Embryonic facial prominence (tissue), 1 donor: ENCODE data around the gene PRKN.

Source experiments
- DNase-seq: peaks from one replicate; pipeline ENCODE4 v3.0.0-alpha.2; 2016; ENCODE audit errors: extremely low spot score

The PRKN gene

DNA sequence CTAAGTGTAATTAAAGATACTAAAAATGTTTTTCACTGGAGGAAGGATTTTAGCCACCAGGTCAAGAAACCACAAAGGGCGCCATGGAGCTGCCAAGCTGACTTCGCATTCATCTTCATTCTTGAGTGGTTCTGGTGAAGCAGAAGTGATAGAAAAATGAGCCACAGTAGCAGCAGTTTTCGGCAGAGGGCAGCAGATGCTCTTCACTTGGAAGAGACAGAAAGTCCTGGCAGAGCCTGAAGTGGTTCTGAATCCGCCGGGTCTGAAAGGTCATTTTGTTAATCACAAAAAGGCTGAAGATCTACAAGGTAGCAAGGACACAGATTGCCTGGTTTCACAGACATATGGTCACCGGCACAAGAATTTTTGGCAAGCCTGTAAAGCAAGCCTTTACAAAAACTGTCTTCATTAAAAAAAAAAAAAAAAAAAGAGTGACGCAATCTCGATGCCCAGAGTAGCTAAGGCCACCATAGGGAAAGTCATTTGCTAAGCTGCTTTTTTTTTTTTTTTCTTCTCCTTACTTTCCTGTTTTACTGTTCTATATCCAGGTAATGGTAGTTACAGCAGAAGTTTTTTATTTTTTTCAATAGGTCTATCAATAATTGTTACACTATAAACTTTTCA lies 1108.6 kb downstream of the PRKN start:
- no peak for DNase-seq

DNA sequence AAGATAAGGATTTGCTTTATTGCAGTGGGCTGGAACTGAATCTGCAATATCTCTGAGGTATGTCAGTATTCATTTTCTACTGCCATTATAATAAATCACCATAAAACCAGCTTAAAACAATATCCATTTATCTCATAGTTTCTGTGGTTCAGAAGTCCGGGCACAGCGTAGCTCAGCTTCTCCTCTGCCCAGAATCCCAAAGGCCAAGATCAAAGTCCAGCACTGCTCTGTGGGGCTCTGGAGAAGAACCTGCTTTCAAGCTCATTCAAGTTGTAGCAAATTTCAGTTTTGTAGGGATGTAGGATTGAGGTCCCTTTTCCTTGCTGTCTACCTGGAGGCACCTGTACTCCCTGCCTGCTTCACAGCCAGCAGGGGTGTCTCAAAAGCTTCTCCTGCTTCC lies 1113.9 kb downstream of the PRKN start:
- no peak for DNase-seq

DNA sequence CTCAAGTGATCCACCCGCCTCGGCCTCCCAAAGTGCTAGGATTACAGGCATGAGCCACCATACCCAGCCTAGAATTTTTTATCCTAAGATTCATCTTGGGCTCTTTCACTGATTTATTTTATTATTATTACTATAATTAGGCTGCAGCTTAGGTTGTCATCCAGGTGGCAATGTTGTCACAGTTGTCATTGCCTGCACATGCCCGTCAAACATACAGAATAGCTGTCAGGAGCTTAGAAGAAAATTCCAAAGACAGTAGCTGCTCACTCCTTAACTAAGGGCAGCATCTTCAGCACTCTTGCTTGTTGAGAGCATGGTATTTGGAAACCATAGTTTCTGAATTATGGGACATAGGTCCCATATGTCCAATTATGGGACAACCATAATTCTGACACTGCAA lies 1118.8 kb downstream of the PRKN start:
- no peak for DNase-seq

DNA sequence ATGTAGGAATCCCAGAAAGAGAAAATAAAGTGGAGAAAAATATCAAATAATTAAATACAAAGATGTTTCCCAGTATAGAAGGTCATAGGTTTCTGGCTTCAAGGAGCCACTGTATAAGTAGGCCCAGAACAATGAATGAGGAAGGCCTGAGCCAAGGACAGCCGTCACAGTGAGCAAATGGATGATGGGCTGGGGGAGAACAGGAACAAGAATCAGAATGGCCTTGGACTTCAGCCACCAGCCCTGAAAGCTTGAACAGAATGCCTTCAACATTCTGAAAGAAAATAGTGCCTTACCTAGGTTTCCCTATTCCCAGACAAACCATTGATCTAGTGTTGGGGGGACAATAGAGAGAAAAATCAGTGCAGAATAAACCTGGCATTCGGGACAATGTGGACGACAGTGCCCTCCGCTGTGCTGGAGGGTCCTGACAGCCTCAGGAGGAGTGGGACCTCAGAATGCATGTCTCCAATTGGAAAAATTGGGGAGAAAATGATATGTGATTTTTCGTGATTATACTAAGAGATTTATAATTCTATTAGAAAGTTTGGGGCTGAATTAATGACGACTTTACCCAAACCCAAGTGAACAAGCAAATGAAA lies 1119.8 kb downstream of the PRKN start:
- no peak for DNase-seq

DNA sequence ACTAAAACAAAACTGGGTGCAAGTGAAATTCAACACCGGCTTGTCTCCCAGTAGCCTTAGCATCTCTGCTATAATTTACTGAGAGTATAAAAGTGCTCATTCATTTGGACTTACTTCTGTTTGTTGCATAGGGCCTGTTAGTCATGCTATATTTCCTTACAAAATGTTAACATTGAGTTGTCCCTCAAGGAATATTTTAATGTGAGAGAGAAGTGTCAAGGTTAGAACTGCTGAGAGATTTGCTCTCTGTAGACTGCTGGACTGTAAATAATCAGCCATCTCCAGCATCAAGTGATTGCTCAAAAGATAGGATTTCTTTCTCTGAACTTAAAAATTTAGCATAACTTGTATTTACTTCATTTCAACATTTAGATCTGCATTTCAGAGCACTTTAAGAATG lies 1125.2 kb downstream of the PRKN start:
- no peak for DNase-seq

DNA sequence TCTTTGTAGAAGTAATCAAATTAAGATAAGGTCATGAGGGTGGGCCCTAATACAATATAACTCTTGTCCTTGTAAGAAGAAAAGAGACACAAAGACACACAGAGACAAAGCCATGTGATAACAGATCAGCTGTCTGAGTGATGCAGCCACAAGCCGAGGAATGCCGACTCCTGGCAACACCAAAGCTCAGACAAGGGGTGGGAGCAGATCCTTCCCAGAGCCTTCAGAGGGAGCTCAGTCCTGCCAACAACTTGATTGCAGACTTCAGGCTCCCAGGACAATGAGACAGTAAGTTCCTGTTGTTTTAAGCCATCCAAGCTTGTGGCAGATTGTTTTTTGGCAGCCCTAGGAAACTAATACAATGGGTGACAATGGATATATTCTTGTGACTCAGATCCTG lies 1128.7 kb downstream of the PRKN start:
- DNase-seq: no peak

DNA sequence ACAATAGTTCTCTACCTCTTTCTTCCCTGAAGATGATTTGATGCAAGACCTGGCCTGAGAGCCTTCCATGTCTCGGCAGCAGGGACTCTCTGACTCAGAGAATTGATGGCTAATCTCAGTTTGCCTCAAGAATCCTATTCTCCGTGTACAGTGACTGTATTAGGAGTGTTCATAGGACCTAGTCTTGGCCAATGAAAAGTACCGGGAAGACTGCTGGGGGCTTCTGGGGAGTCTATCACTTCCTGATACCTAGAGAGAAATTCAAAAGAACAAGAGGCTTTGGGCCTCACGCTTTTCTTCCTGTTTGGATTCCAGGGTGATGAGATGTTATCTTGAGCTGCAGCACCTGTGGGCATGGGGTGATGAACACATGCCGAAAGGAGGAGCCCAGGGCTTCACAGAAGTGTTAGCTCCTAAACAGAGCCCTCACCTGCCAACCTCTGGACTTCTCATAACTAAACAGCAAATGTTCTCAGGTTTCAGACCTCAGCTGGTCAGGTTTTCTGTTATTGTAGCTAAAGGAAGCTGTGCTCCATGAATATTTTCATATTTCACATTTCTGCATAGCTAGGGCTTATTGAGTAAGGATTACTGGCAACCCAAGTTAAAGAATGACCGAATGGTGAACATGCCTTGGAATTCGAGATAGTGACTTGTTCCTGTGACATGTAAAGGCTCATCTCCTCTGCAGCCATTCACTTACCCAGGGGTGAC lies 1130.6 kb downstream of the PRKN start:
- no peak for DNase-seq

DNA sequence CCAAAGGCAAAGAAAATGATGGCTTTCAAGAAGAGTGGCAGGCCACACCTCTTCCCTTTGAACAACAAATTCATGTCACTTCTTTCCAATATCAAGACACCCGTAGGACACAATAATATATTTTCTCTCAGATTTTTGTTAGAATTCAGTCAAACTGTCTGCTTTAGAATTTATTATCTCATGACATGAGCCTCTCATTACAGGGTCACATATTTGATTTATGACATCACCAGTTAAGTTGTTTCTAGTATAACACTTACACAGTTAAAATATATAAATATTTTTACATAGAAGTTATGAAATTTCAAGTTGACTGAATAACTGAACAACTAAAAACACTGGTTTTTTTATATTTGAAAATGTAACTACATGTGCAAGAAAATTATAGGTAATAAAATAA lies 1133.2 kb downstream of the PRKN start:
- DNase-seq: no peak

DNA sequence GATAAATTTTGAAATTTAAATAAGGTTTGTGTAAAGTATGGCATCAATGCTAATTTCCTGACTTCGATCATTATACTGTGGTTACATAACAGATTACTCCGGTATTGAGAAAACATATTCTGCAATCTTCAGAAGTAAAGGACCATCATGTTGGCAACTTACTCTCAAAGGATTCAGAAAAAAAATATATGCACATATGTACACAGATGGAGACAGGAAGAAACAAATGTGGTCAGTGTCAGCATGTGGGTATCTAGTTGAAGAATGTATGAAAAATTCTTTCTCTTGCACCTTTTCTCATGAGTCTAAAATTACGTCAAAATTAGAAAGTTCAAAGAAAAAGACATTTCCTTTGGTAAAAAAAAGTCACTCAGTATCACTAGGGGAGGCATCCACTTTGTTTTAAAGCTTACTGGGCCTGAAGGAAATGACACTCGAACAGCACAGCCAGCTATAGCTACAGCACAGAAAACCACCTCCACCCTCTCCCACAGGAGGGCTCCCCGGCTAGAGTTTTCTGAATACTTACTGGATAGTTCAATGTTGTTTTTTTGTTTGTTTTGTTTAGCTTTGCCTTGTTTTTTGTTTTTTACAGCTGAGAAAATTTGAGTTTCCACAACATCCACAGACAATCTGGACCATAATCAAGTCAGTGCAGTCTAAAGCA lies 1136.5 kb downstream of the PRKN start:
- DNase-seq: no peak

DNA sequence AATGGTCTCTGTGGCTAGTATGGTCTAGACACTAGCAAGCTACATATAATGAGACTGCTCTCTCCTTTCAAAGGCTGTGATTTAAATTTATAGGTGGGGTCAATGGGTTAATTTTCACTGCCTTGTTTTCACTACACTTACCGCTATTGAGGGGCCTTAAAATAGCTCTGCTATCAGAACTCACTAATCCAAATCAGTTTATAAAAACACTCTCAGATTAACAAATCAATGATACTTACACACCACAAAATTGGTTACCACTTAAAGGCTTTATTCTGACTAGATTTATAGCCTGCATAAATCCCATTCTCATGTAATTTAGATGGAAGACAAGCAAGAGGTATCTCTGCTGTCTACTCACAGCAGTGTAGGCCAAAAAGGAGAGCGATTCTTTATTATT lies 1140.7 kb downstream of the PRKN start:
- no peak for DNase-seq

DNA sequence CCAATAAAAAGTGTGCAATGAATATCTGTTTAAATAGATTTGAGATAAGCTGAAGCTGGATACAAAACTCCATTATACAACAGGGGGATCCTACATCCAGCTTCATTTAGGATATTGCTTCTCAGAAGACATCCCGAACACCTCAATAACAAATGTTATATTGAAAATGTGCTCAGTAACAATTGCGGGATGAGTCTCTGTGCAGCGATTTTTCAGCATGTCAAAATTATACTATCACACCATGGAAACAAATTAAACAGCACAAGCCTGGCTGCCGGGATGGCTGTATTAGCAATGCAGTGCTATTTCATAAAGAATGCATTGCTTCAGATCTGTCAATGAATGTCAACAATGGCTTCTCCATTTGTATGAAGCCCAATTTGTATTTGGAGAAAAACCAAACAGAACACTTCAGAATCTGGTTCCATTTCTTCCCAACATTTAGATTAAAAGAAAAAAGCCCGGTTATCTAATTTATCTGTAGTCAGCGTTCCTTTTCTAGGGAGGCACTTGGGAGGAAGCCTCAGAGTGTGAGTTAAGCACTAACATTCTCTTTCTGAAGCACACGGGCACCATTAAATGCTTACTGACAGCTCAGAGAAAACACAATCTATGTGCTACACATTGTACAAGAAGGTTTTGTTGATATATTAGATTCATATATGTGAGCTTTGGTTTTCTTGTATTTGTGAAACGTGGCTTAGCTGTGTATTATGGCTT lies 1142.8 kb downstream of the PRKN start:
- DNase-seq: no peak

DNA sequence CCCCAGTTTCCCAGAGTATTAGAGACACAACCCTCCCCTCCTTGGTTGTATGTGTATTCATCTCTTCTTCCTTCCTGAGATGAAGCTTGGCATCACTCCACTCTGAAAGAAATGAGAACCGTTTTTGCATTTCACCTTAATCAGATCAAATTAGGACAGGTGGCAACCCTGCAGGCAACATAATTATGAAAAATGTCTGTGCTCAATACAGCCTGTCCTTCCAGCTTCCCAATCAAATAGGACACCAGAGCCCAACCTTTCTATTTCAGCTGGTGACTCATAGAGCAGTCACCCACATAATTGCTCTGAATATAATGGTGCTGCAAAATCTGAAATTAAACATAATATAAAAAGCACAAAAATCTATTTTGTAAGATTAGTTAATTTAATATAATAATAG lies 1143.5 kb downstream of the PRKN start:
- no peak for DNase-seq

DNA sequence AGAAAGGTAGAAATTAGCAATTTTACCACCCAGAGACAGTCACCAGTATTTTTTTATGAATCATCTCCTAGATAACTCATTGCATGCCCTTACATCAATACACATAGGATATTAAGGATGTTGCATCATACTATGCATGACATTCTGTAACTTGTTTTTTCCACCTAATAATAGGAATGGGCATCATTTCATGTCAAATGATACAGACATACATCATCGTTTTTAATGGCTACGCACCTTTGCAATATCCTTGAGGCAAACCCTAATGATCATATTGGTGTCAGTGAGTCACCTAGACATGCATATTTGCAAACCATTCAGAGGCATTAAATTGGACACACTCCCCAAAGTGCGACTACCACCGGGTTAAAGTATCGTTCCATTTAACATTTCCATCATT lies 1144.0 kb downstream of the PRKN start:
- no peak for DNase-seq

DNA sequence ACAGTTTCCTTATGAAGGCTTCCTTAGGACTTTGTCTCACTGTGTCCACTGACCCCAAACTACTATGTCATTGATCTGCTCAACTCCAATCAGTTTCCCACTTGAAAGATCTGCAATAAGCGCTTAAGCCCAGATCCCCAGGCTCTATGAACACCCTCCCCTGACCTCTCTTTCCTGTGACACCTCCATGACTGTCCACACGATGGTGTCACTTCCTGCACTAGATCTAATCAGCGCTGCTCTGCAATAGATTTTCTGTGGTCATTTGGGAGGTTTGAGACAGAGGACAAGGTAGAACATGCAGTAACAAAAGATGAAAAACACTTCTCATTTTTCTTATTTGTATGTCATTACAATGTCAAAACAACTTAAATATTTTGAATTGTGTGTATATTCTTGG lies 1149.1 kb downstream of the PRKN start:
- no peak for DNase-seq

DNA sequence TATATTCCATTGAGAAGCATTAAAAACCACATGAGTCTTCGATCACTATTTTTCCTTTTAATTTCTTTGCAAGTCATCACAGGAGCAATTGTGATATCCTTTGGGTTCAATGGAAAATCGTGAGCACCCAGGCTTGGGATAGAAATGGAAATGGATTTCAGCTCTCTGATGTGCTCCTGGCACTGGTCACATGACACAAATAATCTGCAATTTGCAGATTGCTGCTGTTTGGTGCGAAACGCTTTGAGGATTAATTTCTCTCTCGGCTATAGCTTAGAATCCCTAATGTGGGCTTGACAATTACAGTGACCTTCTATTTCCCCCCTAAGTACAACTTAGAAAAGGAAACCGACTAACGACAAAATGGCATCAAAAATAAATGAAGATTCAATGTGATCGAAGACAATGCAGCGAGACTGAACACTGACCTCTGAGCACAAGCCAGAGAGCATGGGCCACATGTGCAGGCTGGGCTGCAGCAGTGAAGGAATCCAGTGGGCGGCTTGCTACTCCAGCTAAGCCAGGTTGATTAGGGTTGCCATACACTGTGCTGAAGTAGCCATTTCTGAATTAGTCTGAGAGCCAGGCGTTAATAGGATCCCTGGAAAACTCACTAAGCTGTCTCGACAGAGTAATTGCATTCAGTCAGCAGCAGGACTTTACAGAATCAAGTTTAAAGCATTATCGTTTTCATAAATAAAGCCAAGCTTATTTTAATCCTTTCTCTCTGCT lies 1151.9 kb downstream of the PRKN start:
- no peak for DNase-seq

DNA sequence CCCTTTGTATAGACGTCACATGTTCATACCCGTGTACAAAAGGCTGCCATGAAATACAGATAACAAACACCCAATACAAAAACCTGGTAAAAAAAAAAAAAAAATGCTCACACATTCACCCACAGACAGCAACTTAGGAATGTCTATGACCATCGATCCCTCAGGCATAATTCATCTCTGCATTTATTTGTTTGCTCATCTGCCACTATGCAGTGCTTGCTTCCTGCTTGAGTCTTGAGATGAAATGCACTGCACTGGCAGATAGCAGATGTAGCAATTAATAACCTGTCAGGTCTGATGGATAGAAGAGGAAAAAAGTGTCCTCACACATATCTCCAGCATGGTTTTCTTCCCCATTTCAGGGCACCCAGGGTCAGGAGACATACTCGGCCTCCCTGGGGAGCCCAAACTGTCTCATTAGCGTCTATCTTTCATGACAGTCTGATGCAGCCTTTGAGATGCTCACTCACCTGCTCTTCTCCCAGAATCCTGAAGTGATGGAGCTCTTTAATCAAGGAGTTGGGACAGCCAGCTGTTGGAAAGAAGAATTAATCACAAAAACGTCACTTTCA lies 1158.6 kb downstream of the PRKN start:
- no peak for DNase-seq

DNA sequence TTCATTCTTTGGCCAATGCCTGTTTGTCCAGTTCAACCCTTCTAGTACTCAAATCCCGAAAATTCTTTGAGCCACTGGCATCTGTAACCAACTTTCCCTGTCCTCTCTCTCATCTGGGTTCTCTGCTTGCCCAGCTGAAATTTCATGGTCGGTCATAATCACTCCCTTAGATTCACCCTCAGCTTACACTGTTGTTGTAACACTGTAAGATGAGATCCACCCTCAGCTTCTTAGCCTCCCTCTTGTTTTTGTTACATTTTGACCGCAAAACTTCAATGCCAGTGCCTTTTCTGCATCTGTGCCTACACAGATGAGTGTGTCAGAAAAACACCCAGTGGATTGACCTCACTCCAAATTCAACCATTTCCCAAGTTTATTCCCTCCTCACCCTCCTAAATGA lies 1162.6 kb downstream of the PRKN start:
- DNase-seq: no peak

DNA sequence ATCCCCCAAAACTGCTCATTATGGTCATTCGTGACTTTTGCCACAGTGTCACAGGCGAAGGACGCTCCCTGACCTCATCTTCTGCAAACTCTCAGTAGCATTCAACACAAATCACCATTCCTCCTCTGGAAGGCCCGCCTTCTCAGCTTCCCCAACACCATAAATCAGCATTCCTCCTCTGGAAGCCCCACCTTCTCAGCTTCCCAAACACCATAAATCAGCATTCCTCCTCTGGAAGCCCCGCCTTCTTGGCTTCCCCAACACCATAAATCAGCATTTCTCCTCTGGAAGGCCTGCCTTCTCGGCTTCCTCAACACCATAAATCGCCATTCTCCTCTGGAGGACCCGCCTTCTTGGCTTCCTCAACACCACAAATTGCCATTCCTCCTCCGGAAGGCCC lies 1165.7 kb downstream of the PRKN start:
- DNase-seq: no peak

DNA sequence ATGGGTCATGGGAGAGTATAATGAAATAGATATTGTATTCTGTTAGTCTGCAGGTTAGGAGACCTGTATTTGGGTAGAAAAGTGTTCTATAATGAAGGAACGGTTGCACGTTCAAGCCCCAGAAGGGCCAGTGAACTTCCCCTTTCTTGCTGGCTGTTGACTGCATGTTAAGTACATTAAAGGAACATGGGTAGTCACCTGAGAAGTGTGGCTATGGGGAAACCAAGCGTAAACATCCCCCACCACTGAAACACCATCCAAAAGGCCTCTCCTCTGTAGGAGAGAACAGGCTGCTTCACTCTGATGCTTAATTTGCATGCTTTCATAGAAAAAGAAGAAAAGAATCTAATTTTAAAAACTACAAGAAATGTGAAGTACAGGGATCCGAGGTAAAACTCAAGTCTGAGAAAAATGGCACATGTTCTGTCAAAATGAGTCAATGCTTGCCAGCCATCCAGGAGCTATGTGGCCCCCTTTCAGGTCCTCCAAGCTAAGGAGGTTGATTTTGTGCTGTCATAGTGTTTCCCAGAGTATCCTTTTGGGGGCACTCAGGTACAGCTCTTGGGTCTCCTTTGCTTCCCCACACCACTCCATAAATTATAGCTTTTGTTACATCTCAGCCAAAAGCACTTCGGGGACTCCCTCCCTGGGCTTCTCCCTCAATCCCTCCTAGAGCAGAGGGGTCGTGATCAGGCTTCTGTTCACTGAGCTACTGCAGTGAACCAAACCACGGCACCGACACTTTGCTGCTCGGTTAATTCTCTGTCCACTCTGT lies 1170.0 kb downstream of the PRKN start:
- no peak for DNase-seq

DNA sequence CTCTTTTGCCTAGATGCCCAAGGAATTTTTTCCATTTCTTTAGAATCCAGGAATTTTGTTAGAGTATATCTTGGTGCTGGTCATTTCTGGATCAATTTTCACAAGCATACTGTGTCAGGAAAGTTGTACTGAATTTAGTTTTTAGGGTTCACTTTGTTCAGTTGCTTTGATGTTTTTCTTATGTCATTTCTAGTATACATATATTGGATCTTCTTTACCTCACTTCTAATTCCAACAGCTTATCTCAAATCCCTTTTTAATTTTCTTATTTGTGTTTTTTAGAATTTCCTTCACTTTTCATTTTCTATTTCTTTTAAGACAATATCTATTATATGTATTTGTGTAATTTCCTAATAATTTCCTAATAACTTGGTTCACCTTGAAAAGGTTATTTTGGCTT lies 1172.7 kb downstream of the PRKN start:
- no peak for DNase-seq
